NCI-H460 (cell line): ENCODE measurements around the gene NT5C3B. TPM values are rescaled to one million over a fixed set of nuclear protein-coding genes. Genes with fewer than 3 reads are reported as not detected.
"Not testable (repeated sequence)": the region's sequence is repeated elsewhere in the genome, so short reads cannot be mapped to it uniquely, and the experiment has no call there.

Experiments
- DNase-seq: peaks from one replicate; pipeline ENCODE4 v3.0.0-alpha.2; 2016; ENCODE audit warnings: low read depth; ENCODE audit errors: extremely low read depth
- small RNA-seq, 2 experiments: library from RNA; depleted of rRNA; stranded (forward); fragments of <200 nt; gene quantifications; one replicate each; pipeline ENCODE3, GENCODE V24; 2014
- total RNA-seq: library from RNA; depleted of rRNA; stranded (reverse); fragments of >200 nt; shearing (Covaris generic); gene quantifications from 2 replicates; pipeline ENCODE4 v1.2.3, GENCODE V29; 2014; rRNA removed

The NT5C3B gene
- total RNA-seq, 1 experiment from 2014 or later = 103 TPM

- DNase-seq = no peak
Measured at GRCh38 chr17:41785859-41786226, 50.2 kb downstream of the NT5C3B start.

GRCh38 chr17:41785091-41785858, 50.8 kb downstream of the NT5C3B start:
- no peak for DNase-seq

GRCh38 chr17:41784207-41784744, 51.8 kb downstream of the NT5C3B start:
- DNase-seq = no peak

GRCh38 chr17:41782142-41782541, 53.9 kb downstream of the NT5C3B start:
- no peak for DNase-seq

GRCh38 chr17:41781404-41782110, 54.5 kb downstream of the NT5C3B start:
- no peak for DNase-seq

- DNase-seq = no peak
Measured at GRCh38 chr17:41779954-41780353, 56.1 kb downstream of the NT5C3B start.

GRCh38 chr17:41777574-41778188, 58.4 kb downstream of the NT5C3B start:
- peak; percentile 86 for DNase-seq

GRCh38 chr17:41777157-41777573, 58.9 kb downstream of the NT5C3B start:
- peak; percentile 68 for DNase-seq

- not testable (repeated sequence) for DNase-seq
Measured at GRCh38 chr17:41776262-41776900, 59.7 kb downstream of the NT5C3B start.

GRCh38 chr17:41775394-41776226, 60.4 kb downstream of the NT5C3B start:
- DNase-seq = no peak

Small RNAs within 50 kb of the gene (small RNA-seq; reads per million reads assigned to genes)
- gene AC125257.2 = 0 reads per million in 2 experiments

Other genes with a start within 250 kb of the NT5C3B start
- not detected in 2 replicates for gene KRT14, start 249.3 kb downstream of the NT5C3B start, total RNA-seq
- not detected in 2 replicates for gene KRT16, start 223.5 kb downstream of the NT5C3B start, total RNA-seq
- 0.42 TPM in 1 of 2 replicates, not detected in the other for gene KRT17, start 211.7 kb downstream of the NT5C3B start, total RNA-seq
- gene EIF1, start 147.3 kb downstream of the NT5C3B start, total RNA-seq = 356 and 499 TPM in 2 replicates
- not detected in 2 replicates for gene GAST, start 123.9 kb downstream of the NT5C3B start, total RNA-seq
- 0.69 and 0.94 TPM in 2 replicates for gene HAP1, start 101.6 kb downstream of the NT5C3B start, total RNA-seq
- gene JUP, start 49.5 kb downstream of the NT5C3B start, total RNA-seq = 142 and 158 TPM in 2 replicates
- 42.9 and 47.7 TPM in 2 replicates for gene P3H4, start 24.3 kb downstream of the NT5C3B start, total RNA-seq
- 264 and 267 TPM in 2 replicates for gene FKBP10, start 23.2 kb downstream of the NT5C3B start, total RNA-seq
- gene KLHL10, start 1.6 kb upstream of the NT5C3B start, total RNA-seq = 0.05 TPM in 1 of 2 replicates, not detected in the other
- gene KLHL11, start 29.2 kb upstream of the NT5C3B start, total RNA-seq = 21.1 and 29.2 TPM in 2 replicates
- 100 and 114 TPM in 2 replicates for gene ACLY, start 82.7 kb upstream of the NT5C3B start, total RNA-seq
- 0.46 and 1.3 TPM in 2 replicates for gene ODAD4, start 94.4 kb upstream of the NT5C3B start, total RNA-seq
- 26.4 and 35.2 TPM in 2 replicates for gene CNP, start 130.6 kb upstream of the NT5C3B start, total RNA-seq
- 107 and 109 TPM in 2 replicates for gene DNAJC7, start 181.2 kb upstream of the NT5C3B start, total RNA-seq
- gene NKIRAS2, start 183.9 kb upstream of the NT5C3B start, total RNA-seq = 53.1 and 60.9 TPM in 2 replicates
- gene C17orf113, start 214.4 kb upstream of the NT5C3B start, total RNA-seq = 1.2 and 1.5 TPM in 2 replicates